HG03378 (cell line): ENCODE results near the gene PRKD3.
"Not testable (repeated sequence)": the region's sequence is repeated elsewhere in the genome, so short reads cannot be mapped to it uniquely, and the experiment has no call there.

Experiments used
- ATAC-seq: cut with Tn5 transposase; IDR thresholded peaks from one replicate; pipeline ENCODE4 v1.9.1; 2021; ENCODE audit warnings: mild to moderate bottlenecking, moderate library complexity; ENCODE audit not compliant: unreplicated experiment

PRKD3 gene

DNA sequence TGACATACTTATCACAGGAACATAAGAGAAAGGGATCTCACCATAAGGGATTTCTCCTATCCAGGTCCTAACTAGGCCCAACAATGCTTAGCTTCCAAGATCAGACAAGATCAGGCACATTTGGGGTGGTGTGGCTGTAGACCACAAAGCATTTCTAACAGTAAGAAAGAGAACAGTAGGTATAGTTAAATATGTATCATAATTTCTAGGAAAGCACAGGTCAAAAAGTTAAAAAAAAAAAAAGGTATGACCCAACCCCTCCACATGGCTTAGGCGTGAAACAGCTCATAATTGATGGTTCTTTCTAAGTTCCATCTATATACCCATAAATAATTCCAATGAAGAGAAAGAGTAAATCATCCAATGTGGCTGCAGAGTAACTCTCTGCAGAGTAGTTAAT lies 6.9 kb downstream of the PRKD3 start:
- ATAC-seq: no peak

DNA sequence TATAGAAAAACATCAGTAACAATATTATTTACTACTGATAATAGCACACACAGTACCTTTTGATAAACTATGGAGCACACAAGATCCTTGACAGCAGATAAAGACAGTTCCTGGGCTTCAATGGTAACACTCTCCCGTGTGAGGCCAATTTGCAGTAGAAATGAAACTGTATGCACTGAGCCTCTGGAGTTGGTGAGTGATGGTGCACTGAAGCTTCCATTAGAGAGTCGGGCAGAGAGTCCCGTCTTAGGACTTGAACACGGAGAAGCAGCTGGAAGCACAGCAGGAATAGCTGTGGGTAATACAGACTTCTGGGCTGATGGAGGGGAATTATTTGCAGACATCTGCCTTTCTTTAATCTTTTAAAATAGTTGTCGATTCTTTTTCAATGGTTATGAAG lies 8.5 kb downstream of the PRKD3 start:
- no peak for ATAC-seq

DNA sequence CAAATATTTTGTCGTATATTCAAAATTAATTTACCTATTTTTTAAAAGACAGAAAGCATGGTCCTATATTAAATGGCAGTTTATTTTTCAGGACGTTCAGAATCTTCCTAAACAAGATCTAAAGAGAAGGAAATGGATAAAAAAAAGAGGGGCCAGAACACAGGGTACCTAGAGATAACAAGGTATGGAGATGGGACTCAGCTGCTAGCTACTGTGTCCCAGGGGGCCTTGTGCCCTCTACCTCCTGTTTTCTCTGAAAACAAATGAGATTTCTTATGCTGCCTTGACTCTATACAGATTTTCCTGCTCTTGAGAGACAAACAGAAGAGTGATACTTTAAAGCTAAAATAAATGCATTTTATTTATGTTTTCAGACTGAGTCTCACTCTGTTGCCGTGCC lies 9.3 kb downstream of the PRKD3 start:
- no peak for ATAC-seq

DNA sequence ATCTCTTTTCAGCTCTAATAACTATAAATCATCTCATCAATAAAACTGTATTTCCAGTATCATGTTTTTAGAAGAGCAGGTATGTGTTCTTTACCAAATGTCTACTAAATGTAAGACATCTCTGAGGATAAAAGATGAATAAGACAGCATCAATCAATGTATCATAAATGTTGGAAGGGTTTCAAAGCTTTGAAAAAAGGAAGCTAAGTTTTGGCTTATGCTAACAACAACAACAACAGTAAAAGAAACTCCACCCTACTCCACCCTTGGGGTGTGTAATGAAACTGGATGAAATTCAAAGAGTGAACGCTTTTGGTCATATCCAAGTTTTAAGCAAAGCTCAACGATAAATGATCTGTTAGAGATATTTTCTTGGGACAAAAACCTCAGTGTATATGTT lies 17.1 kb downstream of the PRKD3 start:
- no peak for ATAC-seq

DNA sequence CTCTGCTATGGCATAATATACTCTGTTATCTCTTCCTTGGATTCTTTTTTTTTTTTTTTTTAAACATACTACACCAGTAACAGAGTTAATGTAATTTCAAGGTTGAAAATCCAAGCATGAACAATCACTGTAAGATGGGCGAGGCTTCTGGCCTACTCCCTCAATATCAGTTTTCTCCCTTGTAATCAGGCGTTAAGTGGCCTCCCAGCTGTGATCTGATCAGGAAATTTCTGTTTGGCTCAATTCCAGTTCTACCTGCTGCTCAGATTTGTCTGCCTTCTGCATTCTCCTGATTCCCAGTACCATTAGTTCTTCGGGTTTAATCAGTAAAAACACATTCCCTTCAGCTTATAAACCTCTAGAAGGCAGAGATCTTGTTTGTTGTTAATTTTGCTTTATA lies 18.6 kb downstream of the PRKD3 start:
- ATAC-seq: no peak

DNA sequence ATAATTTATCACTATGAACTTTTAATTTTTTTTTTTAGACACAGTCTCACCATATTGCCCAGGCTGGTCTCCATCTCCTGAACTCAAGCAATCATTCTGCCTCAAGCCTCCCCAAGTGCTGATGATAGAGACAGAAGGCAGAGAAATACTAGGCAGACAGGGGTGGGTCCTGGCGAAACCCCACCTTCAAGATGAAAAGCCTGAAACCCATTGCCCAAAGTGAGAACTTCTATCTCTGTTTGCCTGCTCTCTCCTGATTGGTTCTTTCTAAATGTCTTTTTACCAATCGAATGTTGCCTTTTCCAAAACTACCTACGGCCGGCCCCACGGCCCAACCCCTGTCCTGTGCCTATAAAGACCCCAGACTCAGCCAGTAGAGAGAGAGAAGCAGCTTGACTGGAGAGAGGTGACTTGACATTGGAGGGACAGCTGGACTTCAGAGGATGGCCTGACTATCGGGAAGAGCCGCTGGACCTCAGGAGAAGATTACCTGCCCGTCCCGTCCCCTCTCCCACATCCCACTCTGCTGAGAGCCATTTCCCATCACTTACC lies 21.9 kb downstream of the PRKD3 start:
- ATAC-seq: no peak

DNA sequence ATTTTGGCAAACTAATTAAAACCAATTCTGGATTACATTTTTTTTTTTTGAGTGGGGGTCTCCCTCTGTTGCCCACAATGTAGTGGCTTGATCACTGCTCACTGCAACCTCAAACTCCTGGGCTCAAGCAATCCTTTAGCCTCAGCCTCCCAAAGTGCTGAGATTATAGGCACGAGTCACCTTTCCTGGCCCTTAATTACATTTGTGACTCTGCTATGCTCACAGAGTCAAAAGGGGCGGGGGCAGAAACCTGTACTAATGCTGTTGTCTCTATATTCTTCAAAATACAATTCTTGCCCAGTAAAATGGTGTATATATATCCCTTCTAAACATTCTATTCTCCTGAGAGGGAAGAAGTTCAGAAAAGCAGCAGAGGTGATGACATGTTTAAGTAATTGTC lies 23.2 kb downstream of the PRKD3 start:
- ATAC-seq: no peak

DNA sequence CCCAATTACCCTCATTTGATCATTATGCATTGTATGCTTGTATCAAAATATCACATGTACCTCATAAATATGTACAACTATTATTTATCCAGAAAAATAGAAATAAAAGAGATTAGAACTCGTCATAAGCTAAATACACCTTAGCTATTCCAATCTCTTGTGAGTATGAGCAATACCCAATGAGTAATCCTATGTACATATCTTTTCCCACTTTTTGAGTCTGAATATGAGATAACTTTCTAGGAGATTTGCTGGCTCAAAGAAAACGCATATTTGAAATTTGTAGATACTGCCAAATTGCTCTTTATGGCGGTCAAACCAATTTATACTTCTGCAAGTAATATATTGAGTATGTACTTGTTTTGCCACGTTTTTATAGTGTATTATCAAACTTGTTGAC lies 24.1 kb downstream of the PRKD3 start:
- ATAC-seq: no peak

DNA sequence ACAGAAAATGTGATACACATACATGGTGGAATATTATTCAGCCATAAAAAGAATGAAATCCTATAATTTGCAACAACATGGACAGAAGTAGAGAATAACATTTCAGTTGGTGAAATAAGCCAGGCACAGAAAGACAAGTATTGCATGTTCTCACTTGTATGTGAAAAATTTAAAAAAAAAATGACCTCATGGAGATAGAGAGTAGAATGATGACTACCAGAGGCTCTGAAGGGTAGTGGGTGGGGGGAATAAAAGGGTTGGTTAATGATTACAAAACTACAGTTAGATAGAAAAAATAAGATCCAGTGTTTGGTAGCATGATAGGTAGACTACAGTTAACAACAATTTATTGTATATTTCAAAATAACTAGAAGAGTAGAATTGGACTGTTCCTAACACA lies 24.5 kb downstream of the PRKD3 start:
- no peak for ATAC-seq

DNA sequence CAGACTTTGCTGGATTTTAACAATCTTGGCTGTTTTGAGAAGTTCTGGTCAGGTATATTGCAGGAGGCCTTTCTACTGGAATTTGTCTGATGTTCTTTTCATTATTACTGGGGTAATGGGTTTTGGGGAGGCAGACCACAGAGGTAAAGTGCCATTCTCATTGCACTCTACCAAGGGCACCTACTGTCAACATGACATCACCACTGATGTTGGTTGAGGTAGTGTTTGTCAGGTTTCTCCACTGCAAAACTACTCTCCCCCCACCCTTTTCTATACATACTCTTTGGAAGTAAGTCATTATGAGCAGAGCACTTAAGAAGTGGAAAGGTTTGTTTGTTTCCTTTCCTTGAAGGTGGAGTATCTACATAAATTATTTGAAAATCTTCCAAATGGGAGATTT lies 27.0 kb downstream of the PRKD3 start:
- ATAC-seq: no peak

DNA sequence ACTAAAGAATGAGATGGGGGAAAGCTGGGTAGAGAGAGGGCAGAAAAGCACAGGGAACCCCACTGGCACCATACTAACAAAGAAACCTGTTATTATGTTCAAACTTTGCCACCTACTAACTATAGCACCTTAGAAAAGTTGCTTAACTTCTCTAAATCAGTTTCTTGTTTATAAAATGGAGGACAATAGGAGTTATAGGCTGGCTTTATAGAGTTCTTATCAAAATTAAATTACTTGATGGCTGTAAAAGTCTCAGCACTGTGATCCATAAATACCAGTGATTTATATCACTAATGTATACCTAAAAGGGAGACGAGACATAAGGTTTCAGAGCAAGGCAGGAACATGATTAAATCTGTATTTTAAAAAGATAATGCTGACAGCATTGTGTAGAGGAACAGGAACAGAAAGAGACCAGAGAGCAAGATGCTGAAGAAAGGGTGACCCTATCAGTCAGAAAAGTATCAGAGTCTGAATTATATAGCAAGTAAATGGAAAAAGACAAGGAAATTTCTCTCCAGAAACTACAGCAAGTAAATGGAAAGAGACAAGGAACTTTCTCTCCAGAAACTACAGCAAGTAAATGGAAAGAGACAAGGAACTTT lies 29.1 kb downstream of the PRKD3 start:
- ATAC-seq: no peak

DNA sequence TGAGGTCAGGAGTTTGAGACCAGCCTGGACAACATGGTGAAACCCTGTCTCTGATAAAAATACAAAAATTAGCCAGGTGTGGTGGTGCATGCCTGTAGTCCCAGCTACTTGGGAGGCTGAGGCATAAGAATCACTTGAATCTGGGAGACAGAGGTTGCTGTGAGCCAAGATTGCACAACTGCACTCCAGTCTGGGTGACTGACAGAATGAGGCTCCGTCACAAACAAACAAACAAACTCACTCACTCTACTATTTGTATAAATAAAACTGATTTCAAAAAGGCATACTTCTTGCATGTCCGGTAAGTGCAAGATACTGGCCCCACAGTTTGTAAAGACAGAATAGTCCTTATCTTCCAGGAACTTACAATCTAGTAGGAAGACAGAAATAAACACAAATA lies 29.8 kb downstream of the PRKD3 start:
- ATAC-seq: not testable (repeated sequence)

DNA sequence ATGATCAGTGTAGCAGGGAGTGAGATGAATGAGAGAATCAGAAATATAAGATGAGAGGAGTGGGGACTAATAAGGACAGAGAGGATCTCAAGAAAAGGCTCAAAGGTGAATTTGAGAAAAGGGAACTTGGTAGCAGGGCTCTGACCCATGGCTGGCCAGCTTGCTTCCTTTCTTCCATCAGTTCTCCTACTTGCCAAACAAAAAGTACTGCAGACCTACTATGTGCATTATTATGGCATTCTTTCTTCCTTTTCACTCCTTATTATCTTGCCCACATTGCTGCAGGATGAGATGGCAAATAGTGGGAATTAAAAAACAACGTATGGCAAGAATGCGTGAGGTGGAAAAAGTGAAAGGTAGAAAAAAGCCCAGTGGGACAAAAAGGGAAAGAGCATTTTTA lies 33.0 kb downstream of the PRKD3 start:
- ATAC-seq: no peak

DNA sequence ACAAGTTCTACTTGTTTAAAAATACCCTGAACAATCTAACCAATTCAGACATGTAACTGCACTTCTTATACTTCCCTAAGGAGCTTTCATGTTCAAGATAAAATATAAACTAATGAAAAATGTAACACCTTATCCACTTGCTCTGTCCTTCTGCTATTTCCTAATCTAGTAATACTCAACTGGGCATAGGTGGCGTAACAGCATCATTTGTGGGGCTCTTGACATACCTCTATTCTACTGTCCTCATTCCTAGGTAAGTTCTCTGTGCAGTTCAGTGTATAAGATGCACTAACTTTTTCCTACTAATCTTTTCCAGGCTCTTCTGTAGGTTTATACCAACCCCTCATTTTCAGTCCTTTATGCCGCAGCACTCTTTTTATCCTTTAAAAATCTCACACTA lies 36.7 kb downstream of the PRKD3 start:
- ATAC-seq: no peak

DNA sequence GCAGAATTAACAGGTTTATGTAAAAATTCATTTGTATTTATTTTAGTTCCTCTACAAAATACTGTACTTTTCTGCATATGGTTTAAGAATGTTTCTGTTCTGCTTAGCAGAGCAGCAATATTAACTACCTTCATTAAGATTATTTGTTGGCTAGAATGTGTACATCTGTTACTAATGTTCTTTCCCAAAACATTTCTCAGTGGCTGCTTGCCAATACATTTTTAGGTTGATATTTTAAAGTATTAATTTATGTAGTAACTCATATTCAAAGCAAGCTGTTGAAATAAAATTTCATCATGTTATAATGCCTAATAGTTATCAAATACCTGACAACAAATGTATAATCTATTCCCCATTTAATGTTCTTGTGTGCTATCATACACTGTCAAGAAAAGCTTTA lies 40.3 kb downstream of the PRKD3 start:
- no peak for ATAC-seq

DNA sequence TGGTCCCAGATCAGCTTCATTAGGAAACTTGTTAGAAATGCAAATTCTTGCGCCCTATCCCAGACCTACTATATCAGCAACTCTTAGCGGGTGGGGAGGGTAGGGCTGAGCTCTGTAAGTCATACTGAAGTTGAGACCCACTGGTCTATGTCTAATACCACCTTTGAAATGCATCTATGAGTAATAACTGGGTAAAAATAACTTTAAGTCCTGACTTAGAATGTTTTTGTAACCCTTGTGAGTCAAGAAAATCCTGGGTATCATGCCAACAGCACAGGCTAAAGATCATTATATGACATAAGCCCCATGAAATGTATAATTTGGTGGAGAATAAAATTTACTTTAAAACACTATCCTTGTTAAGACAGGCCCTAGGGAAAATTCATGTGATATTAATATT lies 41.4 kb downstream of the PRKD3 start:
- ATAC-seq: no peak

DNA sequence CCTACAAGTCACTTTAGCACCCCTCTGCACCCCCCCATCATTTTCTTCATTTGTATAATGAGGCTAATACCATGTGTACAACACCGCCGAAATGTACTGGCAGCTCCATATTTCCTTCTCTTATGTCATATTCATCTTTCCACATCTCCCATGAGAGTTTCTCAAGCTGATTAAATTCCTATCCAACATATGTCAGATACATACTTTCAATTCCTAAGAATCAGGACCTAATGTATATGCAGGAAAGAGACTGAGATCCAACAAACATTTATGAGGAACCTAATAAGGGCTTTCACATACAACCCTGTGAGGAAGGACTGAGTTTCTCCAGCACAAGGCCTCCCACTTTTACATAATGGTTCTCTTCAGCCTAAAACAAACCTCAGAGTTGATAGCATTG lies 41.9 kb downstream of the PRKD3 start:
- no peak for ATAC-seq

DNA sequence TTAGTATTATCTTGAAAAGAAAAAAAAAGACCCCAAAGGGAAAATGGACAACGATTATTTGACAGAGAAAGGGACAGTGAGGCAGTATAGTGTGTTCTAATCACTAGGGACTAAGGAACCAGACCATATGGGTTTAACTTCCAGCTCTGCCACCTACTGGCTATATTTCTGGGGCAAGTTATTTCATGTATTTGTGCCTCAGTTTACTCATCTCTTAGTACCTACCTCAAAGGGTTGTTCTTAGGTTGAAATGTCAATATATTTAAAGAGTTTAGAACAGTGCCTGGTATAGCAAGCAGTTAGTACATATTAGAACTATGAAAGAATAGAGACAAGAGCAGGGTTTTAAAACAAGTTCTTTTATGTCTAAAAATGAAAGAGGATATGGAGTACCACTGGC lies 42.7 kb downstream of the PRKD3 start:
- ATAC-seq: no peak

DNA sequence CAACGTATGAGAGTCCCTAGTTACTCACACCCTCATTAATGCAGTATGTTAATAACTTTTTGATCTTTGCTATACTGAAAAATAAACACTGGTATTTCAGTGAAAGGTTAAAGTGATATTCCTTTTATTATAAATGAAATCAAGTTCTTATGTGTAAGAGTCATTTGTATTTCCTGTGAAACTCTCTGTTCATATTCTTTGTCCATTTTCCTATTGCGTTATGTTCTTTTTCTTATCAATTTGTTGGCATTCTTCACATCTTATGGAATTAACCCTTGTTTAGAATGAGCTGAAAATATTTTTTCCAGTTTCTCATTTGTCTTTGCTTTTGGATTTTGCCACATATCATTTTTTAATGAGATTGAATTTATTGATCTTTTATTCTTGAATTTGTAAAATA lies 48.3 kb downstream of the PRKD3 start:
- ATAC-seq: no peak
